ENCODE measurements around the gene GPR78. TPM values are rescaled to one million over a fixed set of nuclear protein-coding genes. Genes with fewer than 3 reads are reported as not detected.

The GPR78 gene
- total RNA-seq: not detected

GRCh38 chr4:8580321-8581093, at the start of gene GPR78:
TSS of gene GPR78 (plus strand) at chr4:8580392. CDS start at chr4:8580983, 591 bp downstream.
- no peak within 1 kb of the TSS for H3K27ac ChIP-seq
- no peaks in the 10 kb centered on the region for H3K9me3 ChIP-seq
- H3K4me1 ChIP-seq: no peaks in the 10 kb centered on the region
- intact Hi-C loops (cut with DNase I): no loop called here
- no peak for TF ChIP-seq CTCF (IDR thresholded peaks at IDR 0.05)
- no peaks in the 10 kb centered on the region for H3K36me3 ChIP-seq
- H3K9ac ChIP-seq (ENCODE audit: low read depth in 2 of 2, low read length in 2 of 2): no peak within 1 kb of the TSS
- H3K4me3 ChIP-seq: no peak within 1 kb of the TSS
- no peaks in the 10 kb centered on the region for H3K27me3 ChIP-seq
- peak; percentile 43 for DNase-seq

GRCh38 chr4:8532245-8532781, 47.9 kb upstream of the GPR78 start:
- Histone ChIP-seq H3K36me3 (no peaks in the 10 kb centered on the region), H3K27ac (no peak overlapping the region), H3K27me3 (no peaks in the 10 kb centered on the region), H3K4me1 (no peaks in the 10 kb centered on the region), H3K9ac (ENCODE audit: low read depth in 2 of 2, low read length in 2 of 2) (no peak overlapping the region), H3K9me3 (no peaks in the 10 kb centered on the region), H3K4me3 (no peak overlapping the region)
- no peak for TF ChIP-seq CTCF (IDR thresholded peaks at IDR 0.05)
- DNase-seq: no peak
- intact Hi-C loops (cut with DNase I): no loop called here

GRCh38 chr4:8533274-8533865, 46.8 kb upstream of the GPR78 start:
- Histone ChIP-seq H3K36me3 (no peaks in the 10 kb centered on the region), H3K9ac (ENCODE audit: low read depth in 2 of 2, low read length in 2 of 2) (no peak overlapping the region), H3K4me3 (no peak overlapping the region), H3K9me3 (no peaks in the 10 kb centered on the region), H3K27ac (peak overlapping the region; percentile 72), H3K4me1 (no peaks in the 10 kb centered on the region), H3K27me3 (no peaks in the 10 kb centered on the region)
- TF ChIP-seq CTCF (IDR thresholded peaks at IDR 0.05): no peak
- DNase-seq: no peak
- intact Hi-C loops (cut with DNase I): no loop called here

- Histone ChIP-seq H3K4me3 (no peak overlapping the region), H3K9me3 (no peaks in the 10 kb centered on the region), H3K27ac (peak overlapping the region; percentile 72), H3K36me3 (no peaks in the 10 kb centered on the region), H3K27me3 (no peaks in the 10 kb centered on the region), H3K9ac (ENCODE audit: low read depth in 2 of 2, low read length in 2 of 2) (peak overlapping the region; percentile 27 to 32), H3K4me1 (no peaks in the 10 kb centered on the region)
- intact Hi-C loops (cut with DNase I): no loop called here
- TF ChIP-seq CTCF (IDR thresholded peaks at IDR 0.05): no peak
- DNase-seq: peak; percentile 54
These were observed 46.1 kb upstream of the GPR78 start for GRCh38 chr4:8534129-8534528.

- H3K9ac ChIP-seq (ENCODE audit: low read depth in 2 of 2, low read length in 2 of 2): no peak overlapping the region
- intact Hi-C loops (cut with DNase I): no loop called here
- no peak for TF ChIP-seq CTCF (IDR thresholded peaks at IDR 0.05)
These were observed 45.6 kb upstream of the GPR78 start for GRCh38 chr4:8534611-8535010.

More at GRCh38 chr4:8534611-8535010, 45.6 kb upstream of the GPR78 start:
- no peak for DNase-seq
- no peaks in the 10 kb centered on the region for H3K9me3 ChIP-seq
- no peak overlapping the region for H3K4me3 ChIP-seq
- H3K4me1 ChIP-seq: no peaks in the 10 kb centered on the region
- H3K27ac ChIP-seq: peak overlapping the region; percentile 26
- no peaks in the 10 kb centered on the region for H3K27me3 ChIP-seq
- no peaks in the 10 kb centered on the region for H3K36me3 ChIP-seq

Data from colonic mucosa (tissue), 4 donors.